HG02642 (cell line): ENCODE measurements around the gene PFN1.
"Not testable (repeated sequence)": the region's sequence is repeated elsewhere in the genome, so short reads cannot be mapped to it uniquely, and the experiment has no call there.

Source experiments
- ATAC-seq: cut with Tn5 transposase; IDR thresholded peaks from one replicate; pipeline ENCODE4 v1.9.1; 2021; ENCODE audit warnings: mild to moderate bottlenecking; ENCODE audit not compliant: unreplicated experiment, poor library complexity

Gene PFN1

GRCh38 chr17:4931963-4932362 is 16.4 kb downstream of the PFN1 start, which contains the start of gene GP1BA:
Gene GP1BA, plus strand, starts transcription at chr17:4932277. Its CDS starts 328 bp downstream, at chr17:4932605.
- no peak for ATAC-seq

- no peak for ATAC-seq
Observed at GRCh38 chr17:4928881-4929280, 19.4 kb downstream of the PFN1 start.

- ATAC-seq = not testable (repeated sequence)
Observed at GRCh38 chr17:4926577-4927335, 21.6 kb downstream of the PFN1 start.

- no peak for ATAC-seq
Observed at GRCh38 chr17:4921320-4921719, 27.0 kb downstream of the PFN1 start.

- ATAC-seq = no peak
Observed at GRCh38 chr17:4920351-4921048, 27.8 kb downstream of the PFN1 start.

- ATAC-seq = no peak
Observed at GRCh38 chr17:4919511-4920047, 28.8 kb downstream of the PFN1 start.

- not testable (repeated sequence) for ATAC-seq
Observed at GRCh38 chr17:4914551-4914950, 33.8 kb downstream of the PFN1 start.

GRCh38 chr17:4913994-4914393 is 34.3 kb downstream of the PFN1 start:
- no peak for ATAC-seq

- ATAC-seq = peak; percentile 64
Observed at GRCh38 chr17:4908711-4909496, 39.4 kb downstream of the PFN1 start.

GRCh38 chr17:4908301-4908700 is 40.0 kb downstream of the PFN1 start:
- ATAC-seq = no peak

- ATAC-seq = not testable (repeated sequence)
Observed at GRCh38 chr17:4906642-4907041, 41.7 kb downstream of the PFN1 start.

GRCh38 chr17:4903051-4903818 is 45.1 kb downstream of the PFN1 start, which contains the start of gene CHRNE:
Gene CHRNE, minus strand, starts transcription at chr17:4903098. Its CDS starts 35 bp downstream, at chr17:4903063.
- no peak for ATAC-seq

- no peak for ATAC-seq
Observed at GRCh38 chr17:4902540-4902939, 45.8 kb downstream of the PFN1 start.

- ATAC-seq = no peak
Observed at GRCh38 chr17:4901648-4902344, 46.5 kb downstream of the PFN1 start.

- ATAC-seq = no peak
Observed at GRCh38 chr17:4901108-4901647, 47.2 kb downstream of the PFN1 start.

- no peak for ATAC-seq
Observed at GRCh38 chr17:4900231-4901107, 47.9 kb downstream of the PFN1 start.

- peak; percentile 60 for ATAC-seq
Observed at GRCh38 chr17:4899341-4900230, 48.7 kb downstream of the PFN1 start, which contains the start of gene C17orf107. Gene C17orf107, plus strand, starts transcription at chr17:4899536. Its CDS starts 227 bp downstream, at chr17:4899763.
